Measurements from ENCODE around the gene COCH. TPM values are rescaled to one million over a fixed set of nuclear protein-coding genes. Genes with fewer than 3 reads are reported as not detected.

Gene COCH
- total RNA-seq, result 39.1 TPM

- no peak for DNase-seq
Observed at GRCh38 chr14:30874120-30874998, at the start of gene COCH. COCH (plus strand) TSS chr14:30874559; CDS start chr14:30874939, 380 bp downstream.

DNA sequence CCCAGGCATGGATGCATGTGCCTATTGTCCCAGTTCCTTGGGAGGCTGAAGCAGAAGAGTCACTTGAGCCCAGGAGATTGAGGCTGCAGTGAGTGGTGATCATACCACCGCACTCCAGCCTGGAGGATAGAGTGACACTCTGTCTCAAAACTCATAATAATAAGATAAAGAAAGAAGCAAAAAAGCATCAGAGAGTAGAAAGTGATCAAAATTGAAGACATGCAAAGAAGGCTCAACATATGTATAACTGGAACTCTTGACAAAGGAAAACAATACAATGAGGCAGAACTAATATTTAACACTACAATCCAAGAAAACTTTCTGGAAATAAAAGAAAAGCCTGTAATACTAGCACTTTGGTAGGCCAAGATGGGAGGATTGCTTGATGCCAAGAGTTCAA lies 48.3 kb upstream of the COCH start:
- DNase-seq, result no peak

DNA sequence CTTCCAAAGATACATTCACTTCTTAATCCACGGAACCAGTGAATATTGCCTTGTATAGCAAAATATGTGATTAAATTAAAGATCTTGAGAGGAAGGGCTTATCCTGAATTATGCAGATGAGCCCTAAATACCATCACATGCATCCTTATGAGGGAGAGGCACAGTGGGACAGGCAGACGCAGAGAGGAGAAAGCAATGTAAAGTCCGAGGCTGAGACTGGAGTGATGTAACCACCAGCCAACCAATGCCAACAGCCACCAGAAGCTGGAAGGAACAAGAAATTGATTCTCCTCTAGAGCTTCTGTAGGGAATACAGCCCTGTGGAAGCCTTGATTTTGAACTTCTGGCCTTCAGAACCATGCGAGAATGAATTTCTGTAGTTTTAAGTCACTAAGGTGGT lies 44.5 kb upstream of the COCH start:
- no peak for DNase-seq

DNA sequence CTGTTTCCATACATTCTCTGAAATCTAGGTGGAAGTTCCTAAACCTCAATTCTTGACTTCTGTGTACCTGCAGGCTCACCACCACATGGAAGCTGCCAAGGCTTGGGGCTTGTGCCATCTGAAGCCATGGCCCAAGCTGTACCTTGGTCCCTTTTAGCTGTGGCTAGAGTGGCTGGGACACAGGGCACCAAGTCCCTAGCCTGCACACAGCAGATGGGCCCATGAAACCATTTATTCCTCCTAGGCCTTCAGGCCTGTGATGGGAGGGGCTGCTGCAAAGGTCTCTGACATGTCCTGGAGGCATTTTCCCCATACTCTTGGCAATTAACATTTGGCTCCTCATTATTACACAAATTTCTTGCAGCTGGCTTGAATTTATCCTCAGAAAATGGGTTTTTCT lies 40.0 kb upstream of the COCH start:
- DNase-seq, result no peak

DNA sequence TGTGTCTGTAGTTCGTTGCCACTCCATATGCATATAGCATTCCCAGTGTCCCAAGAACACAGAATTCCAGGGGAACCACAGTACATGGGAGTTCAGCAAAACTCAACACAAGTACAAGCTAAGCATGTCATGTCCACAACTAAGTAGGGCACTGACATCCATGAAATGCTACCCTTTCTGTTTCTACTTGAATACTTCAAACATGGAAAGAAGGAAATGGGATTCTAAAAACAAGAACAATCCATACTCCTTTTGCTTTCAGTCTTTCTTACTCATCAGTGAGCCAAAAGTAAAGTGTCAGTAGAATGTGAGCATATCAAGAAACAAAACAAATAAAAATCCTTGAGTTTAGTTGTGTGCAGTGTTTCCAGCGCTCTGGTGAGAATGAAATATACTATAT lies 36.0 kb upstream of the COCH start:
- DNase-seq, result no peak

DNA sequence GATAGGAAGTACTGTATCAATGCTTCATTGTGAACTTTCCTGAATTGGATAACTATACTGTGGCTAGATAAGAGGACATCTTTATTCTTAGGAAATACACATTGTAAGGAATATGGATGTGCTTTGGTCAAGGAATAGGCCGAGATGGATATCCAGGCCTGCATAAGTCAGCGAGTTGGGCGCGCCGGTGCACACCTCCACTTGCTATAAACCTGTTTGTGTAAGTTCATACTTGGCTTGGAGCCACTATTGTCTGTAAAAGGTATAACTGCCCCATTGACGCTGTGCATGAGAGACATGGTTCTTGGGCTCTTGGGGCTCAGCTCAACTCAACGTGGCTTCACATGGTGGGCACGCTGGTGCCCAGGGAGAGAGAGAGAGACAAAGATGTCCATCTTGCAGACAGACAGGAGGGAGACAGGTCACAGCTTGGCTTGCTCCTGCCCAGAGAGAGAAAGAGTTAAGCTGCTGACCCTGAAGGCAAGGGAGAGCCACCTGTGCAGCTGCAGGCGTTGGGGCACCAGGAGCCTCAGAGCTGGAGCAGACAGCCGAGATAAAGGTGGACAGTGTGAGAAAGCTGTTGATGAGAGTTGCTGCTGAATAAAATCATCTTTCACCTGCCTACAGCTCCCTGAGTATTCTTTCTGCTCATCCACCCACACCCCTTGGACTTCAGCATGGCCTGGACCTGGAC lies 34.1 kb upstream of the COCH start:
- DNase-seq, result no peak

DNA sequence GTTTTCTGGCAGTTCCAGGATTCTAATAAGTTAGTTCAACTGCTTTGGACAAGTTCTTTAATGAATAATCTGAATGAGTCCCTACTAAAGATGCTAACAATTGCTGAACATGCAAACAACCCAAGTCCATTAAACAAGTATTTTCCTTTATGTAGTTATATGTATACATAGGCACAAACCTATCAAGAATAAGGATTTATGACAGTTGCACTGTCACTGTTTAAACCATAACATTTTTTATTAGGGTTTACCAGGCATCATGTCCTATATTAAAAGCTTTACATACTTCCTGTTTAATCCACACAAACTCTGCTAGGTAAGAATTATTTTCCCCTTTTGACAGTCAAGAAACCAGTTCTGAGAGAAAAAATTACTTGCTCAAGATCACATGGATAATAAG lies 31.9 kb upstream of the COCH start:
- DNase-seq, result no peak

DNA sequence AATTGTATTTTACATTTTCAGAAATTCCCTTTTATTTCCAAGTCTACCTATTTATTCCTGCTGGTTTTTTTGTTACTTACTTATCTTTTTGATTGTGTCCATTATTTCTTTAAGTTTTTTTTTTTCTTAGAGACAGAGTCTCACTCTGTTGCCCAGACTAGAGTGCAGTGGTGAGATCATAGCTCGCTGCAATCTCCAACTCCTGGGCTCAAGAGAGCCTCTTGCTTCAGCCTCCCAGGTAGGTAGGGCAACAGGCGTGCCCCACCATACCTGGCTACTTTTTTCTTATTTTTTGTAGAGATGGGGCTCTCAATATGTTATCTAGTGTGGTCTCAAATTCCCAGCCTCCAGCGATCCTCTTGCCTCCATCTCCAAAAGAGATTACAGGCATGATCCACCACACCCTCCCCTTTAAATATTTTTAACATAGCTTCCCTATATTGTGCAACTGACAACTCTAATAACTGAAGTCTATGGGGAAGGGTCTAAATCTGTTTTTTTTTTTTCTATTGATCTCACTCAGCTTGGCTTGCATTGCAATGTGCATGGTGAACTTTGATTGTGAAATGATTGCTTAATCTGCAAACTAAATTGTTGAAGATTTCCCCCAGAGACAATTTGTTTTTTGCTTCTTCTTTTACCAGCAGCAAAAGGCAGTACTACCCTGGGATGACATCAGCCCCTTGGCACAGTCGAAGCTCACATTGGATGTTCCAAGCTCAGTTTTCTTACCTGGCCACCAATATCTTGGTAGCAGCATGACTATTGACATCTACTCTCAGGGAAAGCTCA lies 25.7 kb upstream of the COCH start:
- no peak for DNase-seq

DNA sequence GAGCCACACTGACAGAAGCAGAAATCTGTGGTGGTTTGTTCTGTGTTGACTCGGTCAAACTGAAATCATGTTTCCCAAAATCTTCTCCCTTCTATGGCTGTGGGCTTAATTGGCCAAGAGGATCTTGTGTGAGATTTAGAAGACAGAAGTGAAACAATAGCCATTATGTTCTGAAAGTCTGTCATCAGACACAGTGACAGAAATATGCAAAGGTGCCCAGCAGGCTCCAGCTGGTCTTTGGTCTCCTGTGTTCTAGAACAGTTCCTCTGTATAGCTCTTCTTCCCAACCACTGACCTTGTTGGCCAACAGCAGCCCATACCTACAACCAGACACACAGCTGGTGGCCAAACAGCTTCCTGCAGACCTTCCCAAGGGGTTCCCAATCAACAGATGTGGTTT lies 25.0 kb upstream of the COCH start:
- no peak for DNase-seq

GRCh38 chr14:30849983-30850382 lies 24.4 kb upstream of the COCH start:
- DNase-seq, result no peak

- no peak for DNase-seq
Observed at GRCh38 chr14:30853946-30854345, 20.4 kb upstream of the COCH start.

- DNase-seq, result no peak
Observed at GRCh38 chr14:30854492-30854891, 19.9 kb upstream of the COCH start.

- DNase-seq, result no peak
Observed at GRCh38 chr14:30855345-30856037, 18.9 kb upstream of the COCH start.

DNA sequence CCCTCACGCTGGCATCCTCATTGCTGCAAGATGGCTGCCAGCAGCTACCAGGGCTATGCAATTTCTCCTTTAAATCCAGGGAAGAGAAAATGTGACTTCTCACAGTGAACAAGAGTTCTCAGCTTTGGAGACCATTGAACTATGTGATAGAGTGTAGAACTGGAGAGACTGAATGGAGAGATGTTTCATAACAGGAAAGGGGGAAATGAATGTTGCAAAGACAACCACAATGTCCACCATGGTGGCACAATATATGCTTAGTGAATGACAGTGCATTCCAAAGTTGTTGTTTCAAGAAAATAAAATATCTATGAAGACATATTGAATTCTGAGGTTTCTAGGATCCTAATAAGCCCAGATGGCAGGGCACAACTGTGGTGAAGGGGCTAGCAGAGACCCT lies 13.2 kb upstream of the COCH start:
- DNase-seq, result no peak

GRCh38 chr14:30864934-30865333 lies 9.4 kb upstream of the COCH start:
- DNase-seq, result no peak

GRCh38 chr14:30868736-30869135 lies 5.6 kb upstream of the COCH start:
- no peak for DNase-seq

- DNase-seq, result no peak
Observed at GRCh38 chr14:30869551-30870155, 4.7 kb upstream of the COCH start.

GRCh38 chr14:30872602-30873001 lies 1.8 kb upstream of the COCH start:
- no peak for DNase-seq

DNA sequence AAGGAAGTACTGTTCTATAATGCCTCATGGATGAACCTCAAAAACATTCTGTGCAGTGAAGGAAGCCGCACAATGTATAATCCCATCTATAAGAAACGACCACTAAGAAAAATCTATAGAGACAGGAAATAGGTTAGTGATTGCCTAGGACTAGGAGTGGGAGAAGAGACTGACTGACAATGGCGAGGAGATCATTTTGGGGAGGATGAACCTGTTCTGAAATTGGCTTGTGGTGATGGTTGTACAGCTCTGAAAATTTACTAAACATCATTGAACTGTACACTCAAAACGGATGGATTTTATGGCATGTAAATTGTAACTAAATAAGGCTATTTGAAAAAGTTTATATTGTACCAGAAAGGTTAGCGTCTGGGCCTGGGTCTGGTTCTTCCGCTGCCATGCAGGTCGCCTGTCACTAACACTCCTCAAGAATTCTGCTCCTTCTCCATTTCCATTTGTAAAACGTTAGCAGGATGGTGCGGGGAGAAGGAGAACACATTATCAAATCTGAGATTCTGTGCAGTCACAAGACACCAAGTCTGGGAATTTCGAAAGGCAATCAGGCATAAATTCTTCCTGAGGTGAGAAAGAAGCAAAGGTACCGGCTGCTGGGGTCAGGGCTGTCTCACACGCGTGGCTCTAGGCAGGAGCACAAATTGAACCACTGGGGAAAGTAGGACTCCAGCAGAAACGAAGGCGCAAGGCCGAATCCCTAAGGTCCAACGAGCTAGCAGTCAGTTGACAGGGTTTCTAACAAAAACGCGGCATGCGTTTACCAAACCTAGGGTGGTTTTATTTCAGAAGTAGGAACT lies 845 bp upstream of the COCH start:
- no peak for DNase-seq

DNA sequence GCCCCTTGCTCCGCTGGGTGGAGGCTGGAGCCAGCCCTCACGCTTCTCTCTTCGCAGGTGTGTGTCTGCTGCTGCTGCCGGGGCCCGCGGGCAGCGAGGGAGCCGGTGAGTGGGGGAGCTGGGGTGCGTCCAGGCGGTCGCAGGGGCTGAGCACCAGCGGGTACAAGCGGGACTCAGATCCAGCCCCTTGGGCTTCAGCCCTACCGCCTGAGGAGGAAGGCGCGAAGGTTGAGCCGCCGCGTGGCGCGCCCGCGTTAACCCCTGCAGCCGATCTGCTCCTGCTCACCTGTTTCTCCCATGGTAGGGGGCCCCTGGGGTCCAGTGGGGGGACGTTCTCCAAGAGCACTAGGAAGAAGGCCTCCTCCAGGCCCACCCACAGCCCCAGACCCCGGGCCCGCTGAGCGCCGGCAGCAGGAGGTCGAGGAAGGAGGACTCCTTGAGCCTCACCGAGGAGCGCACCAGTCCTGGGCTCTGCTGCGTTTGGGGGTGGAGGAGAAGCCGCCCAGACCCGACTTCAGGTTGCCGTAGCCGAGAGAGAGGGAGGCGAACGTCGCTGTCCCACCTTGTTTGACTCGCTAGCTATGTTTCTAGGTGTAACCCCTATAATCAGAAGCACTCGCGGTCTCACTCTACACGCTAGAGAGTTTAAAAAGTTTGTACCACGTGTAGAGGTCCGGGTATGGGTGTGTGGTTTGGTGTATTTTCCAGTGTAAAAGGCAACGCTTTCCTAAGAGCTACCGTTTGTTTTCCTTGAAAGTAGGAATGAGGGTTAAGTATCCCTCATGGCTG lies 834 bp downstream of the COCH start:
- no peak for DNase-seq

GRCh38 chr14:30875788-30876053 lies 1.4 kb downstream of the COCH start:
- no peak for DNase-seq

All from occipital lobe (tissue), 2 donors.